Stimulated activated CD4-positive, alpha-beta T cell treated with anti-CD3 and anti-CD28 coated beads, Interleukin-15, amount 100 ng/mL, for 48 hours (primary cell): ENCODE data around the gene DST.

Experiments
- DNase-seq, 2 donors: peaks; one replicate each; pipeline ENCODE4 v3.0.0-alpha.2; 2020; ENCODE audit warnings: low read depth in 2 of 2

DST gene

GRCh38 chr6:56483929-56484328 is 158.8 kb downstream of the DST start:
- no peak for DNase-seq

- DNase-seq: no peak
Measured at GRCh38 chr6:56482525-56482924, 160.2 kb downstream of the DST start.

- DNase-seq: no peak
Measured at GRCh38 chr6:56481957-56482356, 160.7 kb downstream of the DST start.

GRCh38 chr6:56480654-56481337 is 161.9 kb downstream of the DST start:
- DNase-seq: no peak

GRCh38 chr6:56480246-56480645 is 162.4 kb downstream of the DST start:
- no peak for DNase-seq

- DNase-seq: no peak
Measured at GRCh38 chr6:56479381-56479780, 163.3 kb downstream of the DST start.

GRCh38 chr6:56478202-56478601 is 164.5 kb downstream of the DST start:
- DNase-seq: no peak

- no peak for DNase-seq
Measured at GRCh38 chr6:56477241-56477640, 165.4 kb downstream of the DST start.

GRCh38 chr6:56475736-56476457 is 166.8 kb downstream of the DST start:
- no peak for DNase-seq

GRCh38 chr6:56474532-56474931 is 168.2 kb downstream of the DST start:
- DNase-seq: no peak

- DNase-seq: no peak
Measured at GRCh38 chr6:56463443-56463842, 179.2 kb downstream of the DST start.

GRCh38 chr6:56459030-56459805 is 183.5 kb downstream of the DST start:
- DNase-seq: no peak

GRCh38 chr6:56458324-56458884 is 184.3 kb downstream of the DST start:
- DNase-seq: no peak

GRCh38 chr6:56456785-56457184 is 185.9 kb downstream of the DST start:
- no peak for DNase-seq

GRCh38 chr6:56450882-56451739 is 191.6 kb downstream of the DST start:
- DNase-seq: no peak

- DNase-seq: no peak
Measured at GRCh38 chr6:56450376-56450775, 192.3 kb downstream of the DST start.

- DNase-seq: no peak
Measured at GRCh38 chr6:56448046-56448445, 194.6 kb downstream of the DST start.

- DNase-seq: no peak
Measured at GRCh38 chr6:56445818-56446217, 196.9 kb downstream of the DST start.

- no peak for DNase-seq
Measured at GRCh38 chr6:56444855-56445254, 197.8 kb downstream of the DST start.

- no peak for DNase-seq
Measured at GRCh38 chr6:56440551-56440981, 202.1 kb downstream of the DST start.

- no peak for DNase-seq
Measured at GRCh38 chr6:56437171-56437900, 205.4 kb downstream of the DST start.
